RWPE1 (cell line): ENCODE data around the gene FRYL.

Source experiments
- CTCF ChIA-PET: fragments of 350-600 bp; sonication (Branson Sonifier 250); formaldehyde crosslinking; extraction: SDS; loops from one replicate; lab custom pipeline; 2021; lab: Yijun Ruan, JAX
- POLR2A ChIA-PET: fragments of 400-600 bp; formaldehyde crosslinking; extraction: SDS; loops from one replicate; lab custom pipeline; 2020; ENCODE audit warnings: antibody characterized with exemption; ENCODE audit not compliant: low non-redundant PET; lab: Yijun Ruan, JAX
- DNase-seq: peaks from one replicate; pipeline ENCODE4 v3.0.0; 2012; ENCODE audit warnings: low spot score
- H3K27ac ChIP-seq: fragments of 450-650 bp; 2 replicates; pipeline ENCODE4 v1.5.1; 2017
- TF ChIP-seq, protein P1 (sequence below): fragments of 450-650 bp; conservative IDR thresholded peaks from 2 replicates; pipeline ENCODE4 v1.5.1; 2017; ENCODE audit warnings: low read depth, mild to moderate bottlenecking

FRYL gene

DNA sequence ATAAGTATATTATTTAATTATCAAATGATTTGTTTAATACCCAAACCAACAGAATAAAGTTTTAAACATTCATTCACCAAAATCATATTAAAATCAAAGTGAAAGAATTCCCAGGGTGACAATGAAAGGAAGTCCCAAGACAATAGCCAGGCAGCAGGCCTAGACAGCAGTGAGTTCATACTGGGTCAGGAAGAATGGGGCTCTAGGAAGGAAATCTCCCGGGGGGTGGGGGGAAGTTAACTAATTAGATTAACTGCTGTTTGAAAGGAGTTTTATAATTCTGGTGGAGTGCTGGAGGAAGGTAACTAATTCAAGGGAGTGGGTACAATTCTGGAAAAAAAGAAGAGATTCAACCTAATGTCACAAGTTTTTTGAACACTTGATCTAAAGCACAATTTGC lies 185.9 kb downstream of the FRYL start:
- TF ChIP-seq, protein P1, sequence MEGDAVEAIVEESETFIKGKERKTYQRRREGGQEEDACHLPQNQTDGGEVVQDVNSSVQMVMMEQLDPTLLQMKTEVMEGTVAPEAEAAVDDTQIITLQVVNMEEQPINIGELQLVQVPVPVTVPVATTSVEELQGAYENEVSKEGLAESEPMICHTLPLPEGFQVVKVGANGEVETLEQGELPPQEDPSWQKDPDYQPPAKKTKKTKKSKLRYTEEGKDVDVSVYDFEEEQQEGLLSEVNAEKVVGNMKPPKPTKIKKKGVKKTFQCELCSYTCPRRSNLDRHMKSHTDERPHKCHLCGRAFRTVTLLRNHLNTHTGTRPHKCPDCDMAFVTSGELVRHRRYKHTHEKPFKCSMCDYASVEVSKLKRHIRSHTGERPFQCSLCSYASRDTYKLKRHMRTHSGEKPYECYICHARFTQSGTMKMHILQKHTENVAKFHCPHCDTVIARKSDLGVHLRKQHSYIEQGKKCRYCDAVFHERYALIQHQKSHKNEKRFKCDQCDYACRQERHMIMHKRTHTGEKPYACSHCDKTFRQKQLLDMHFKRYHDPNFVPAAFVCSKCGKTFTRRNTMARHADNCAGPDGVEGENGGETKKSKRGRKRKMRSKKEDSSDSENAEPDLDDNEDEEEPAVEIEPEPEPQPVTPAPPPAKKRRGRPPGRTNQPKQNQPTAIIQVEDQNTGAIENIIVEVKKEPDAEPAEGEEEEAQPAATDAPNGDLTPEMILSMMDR: no peak
- POLR2A ChIA-PET: no interaction called here
- CTCF ChIA-PET: no interaction called here

DNA sequence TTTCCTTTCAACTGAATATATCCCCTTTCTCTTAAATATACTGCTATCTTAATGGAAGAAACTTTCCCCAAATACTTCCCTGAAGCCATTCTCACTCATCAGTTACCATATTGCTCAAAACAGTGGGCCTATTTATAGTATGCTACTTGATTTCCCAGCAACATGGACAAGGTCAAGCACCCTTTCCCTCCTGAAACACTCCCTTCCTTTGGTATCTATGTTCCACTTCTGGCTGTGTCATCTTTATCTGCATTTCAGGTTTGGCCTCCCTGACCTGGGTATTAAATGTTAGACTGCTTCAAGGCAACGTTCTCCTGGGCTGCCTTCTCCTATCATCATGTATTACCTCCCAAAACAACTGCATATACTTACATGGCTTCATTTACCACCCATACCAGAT lies 188.7 kb downstream of the FRYL start:
- no peak for DNase-seq
- CTCF ChIA-PET: no interaction called here
- no peak overlapping the region for H3K27ac ChIP-seq
- POLR2A ChIA-PET: no interaction called here
- TF ChIP-seq, protein P1: no peak

More for the DNA sequence above, 185.9 kb downstream of the FRYL start:
- no peak overlapping the region for H3K27ac ChIP-seq
- no peak for DNase-seq

DNA sequence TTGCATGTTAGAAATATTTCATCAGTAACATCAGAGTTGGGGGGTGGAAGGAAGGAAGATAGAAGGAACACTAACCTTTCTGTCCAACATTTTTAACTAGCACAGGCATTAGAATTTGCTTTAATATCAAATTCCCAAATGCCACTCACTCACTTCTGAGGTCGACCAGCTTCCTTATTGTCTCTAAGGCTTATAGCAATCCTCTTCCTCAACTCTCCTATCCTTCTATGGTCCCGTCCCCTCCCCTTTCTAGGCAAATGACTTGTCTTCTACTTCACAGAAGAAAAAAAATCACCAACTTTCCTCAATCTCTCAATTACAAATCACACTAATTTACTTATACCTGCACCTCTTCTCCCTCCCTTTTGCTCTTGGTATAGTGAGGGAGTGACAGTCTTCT lies 189.2 kb downstream of the FRYL start:
- H3K27ac ChIP-seq: no peak overlapping the region
- no peak for DNase-seq
- POLR2A ChIA-PET: no interaction called here
- CTCF ChIA-PET: no interaction called here
- TF ChIP-seq, protein P1: no peak

DNA sequence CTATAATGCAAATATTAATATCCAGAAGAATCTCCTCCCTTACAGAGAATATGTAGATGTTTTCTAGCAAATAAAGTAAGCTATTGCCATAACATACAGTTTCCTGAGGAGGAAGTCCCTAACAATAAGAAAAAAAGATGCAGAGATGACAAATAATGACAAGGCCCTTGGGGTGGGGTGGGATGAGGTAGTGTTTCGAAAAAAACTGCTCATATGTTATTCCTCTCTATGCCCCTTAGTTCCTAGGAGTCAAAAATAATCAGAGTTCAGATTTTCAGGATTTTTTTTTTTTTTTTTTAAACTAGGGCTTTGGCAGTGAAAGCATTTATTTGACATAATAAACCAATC lies 191.0 kb downstream of the FRYL start:
- TF ChIP-seq, protein P1: no peak
- ChIA-PET CTCF (no interaction called here), POLR2A (no interaction called here)
- no peak overlapping the region for H3K27ac ChIP-seq
- DNase-seq: no peak

DNA sequence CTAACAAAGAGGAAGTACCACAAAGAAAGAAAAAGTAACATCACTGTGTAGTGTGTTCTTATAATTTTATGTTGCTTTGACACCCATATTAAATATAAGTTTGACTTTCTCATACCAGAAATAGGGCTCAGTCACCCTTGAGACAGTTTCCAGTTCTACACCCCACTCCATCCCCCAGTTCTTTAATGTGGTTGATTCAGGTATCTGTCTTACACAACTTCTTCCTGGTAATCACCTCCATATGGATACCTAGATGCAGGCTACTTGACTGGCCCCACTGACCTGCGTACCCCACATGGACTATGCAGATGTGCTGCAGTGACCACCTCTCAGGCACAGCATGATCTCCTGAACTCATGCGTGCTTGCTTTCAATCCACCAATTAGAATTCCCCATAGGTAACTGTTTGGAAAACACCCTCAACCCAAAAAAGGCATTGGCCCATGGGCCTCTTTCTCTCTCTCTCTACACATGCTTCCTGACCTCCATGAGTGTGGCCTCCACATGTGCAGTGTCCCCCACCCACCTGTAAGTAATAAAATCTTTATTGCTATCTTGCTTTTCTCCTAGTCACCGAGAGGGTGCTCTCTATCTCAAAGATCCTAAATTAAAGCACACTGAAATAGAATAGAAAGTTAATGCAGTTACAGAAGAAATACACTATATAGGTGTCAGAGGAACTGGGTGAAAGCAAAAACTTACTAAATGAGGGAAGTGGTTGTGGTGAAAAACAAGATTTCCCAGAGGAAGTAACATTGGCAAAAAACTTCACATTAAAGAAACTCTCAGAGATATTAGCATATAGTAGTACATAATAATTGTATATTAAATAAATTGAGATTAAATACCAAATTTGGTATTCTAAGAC lies 191.6 kb downstream of the FRYL start:
- ChIA-PET POLR2A (no interaction called here), CTCF (no interaction called here)
- no peak for DNase-seq
- H3K27ac ChIP-seq: no peak overlapping the region
- TF ChIP-seq, protein P1: no peak

DNA sequence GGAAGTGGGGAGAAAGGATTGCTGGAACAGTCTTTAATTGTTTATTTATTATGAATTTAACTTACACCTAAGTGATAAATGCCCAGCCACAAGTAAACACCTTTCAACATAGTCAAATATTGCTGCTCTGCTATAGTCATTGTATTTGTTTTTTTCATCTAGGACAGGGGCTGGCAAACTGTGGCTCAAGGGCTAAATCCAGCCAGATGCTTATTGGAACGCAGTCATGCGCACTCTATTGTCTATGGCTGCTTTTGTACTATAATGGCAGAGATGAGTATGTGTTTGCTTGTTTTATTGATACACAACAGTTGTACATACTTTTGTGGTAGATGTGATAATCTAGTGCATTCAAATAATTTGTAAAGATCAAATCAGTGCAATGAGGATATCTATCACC lies 194.7 kb downstream of the FRYL start:
- H3K27ac ChIP-seq: no peak overlapping the region
- CTCF ChIA-PET: no interaction called here
- POLR2A ChIA-PET: no interaction called here
- DNase-seq: no peak
- TF ChIP-seq, protein P1: no peak
